NT2/D1 (cell line): ENCODE data around the gene PIP4K2C.

Experiments
- YY1 ChIP-seq: IDR thresholded peaks from 2 replicates; pipeline ENCODE4 v1.6.1; 2011; ENCODE audit not compliant: insufficient read length, insufficient read depth
- ZNF274 ChIP-seq: IDR thresholded peaks from 2 replicates; pipeline ENCODE4 v1.6.1; 2011; ENCODE audit warnings: mild to moderate bottlenecking, low read depth, low read length

DNA sequence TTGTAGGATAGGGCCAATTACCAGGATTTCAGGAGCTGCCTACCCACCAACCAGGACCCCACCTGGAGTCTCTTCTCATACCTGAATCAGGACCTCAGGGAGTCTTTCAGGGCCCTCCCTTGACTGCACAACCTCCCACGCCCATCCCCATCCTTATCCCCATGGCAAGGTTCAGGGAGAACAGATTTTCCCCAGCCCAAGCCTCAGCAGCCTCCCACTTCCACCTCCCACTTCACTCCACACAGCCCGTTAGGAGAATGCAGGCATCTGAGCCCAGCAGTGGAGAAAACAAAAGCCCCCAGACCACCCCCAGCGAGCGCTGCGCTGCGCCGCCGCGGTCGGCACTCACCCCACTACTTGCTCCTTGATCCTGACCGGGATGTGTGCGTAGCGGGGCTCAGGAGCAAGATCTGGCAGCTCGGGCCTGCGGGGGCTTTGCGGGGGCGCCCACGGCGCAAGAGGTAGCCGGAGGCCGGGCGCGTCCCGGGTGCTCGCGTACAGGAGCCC, 40.6 kb downstream of the PIP4K2C start:
- no peak for TF ChIP-seq YY1
- TF ChIP-seq ZNF274 = no peak
